SK-MEL-5 (cell line): ENCODE data around the gene PRR23C. TPM values are rescaled to one million over a fixed set of nuclear protein-coding genes. Genes with fewer than 3 reads are reported as not detected.

Source experiments
- DNase-seq: peaks from one replicate; pipeline ENCODE4 v3.0.0-alpha.2; 2016; ENCODE audit warnings: low read depth, low spot score
- in situ Hi-C: cut with HindIII; loops from 2 replicates; pipeline ENCODE4 v1.10.0; 2016; ENCODE audit warnings: low sequenced_read_pairs, high pct_unique_total_duplicates, low pct_unique_long_range_greater_than_20kb
- total RNA-seq: library from RNA; depleted of rRNA; stranded (reverse); fragments of >200 nt; shearing (Covaris generic); gene quantifications from 2 replicates; pipeline ENCODE4 v1.2.3, GENCODE V29; 2014; rRNA removed

Gene PRR23C
- total RNA-seq, 1 experiment from 2014 or later = not detected

GRCh38 chr3:139016430-139017048 lies 28.2 kb downstream of the PRR23C start:
- in situ Hi-C loops = no loop called here
- DNase-seq = peak; percentile 2

GRCh38 chr3:139006051-139006716 lies 38.5 kb downstream of the PRR23C start, which contains the start of gene PRR23A:
TSS of gene PRR23A (minus strand) at chr3:139006268. CDS start at chr3:139006268, 0 bp downstream.
- DNase-seq = no peak
- in situ Hi-C loops = no loop called here

- in situ Hi-C loops = no loop called here
These were observed 39.2 kb downstream of the PRR23C start for GRCh38 chr3:139005356-139005993.

GRCh38 chr3:138995706-138996105 lies 49.0 kb downstream of the PRR23C start:
- no peak for DNase-seq
- in situ Hi-C loops = no loop called here

More at GRCh38 chr3:139005356-139005993, 39.2 kb downstream of the PRR23C start:
- no peak for DNase-seq

Other genes with a start within 250 kb of the PRR23C start
- 33.6 and 36.6 TPM in 2 replicates for gene PIK3CB, start 210.0 kb downstream of the PRR23C start, total RNA-seq
- not detected in 2 replicates for gene FOXL2, start 97.8 kb downstream of the PRR23C start, total RNA-seq
- not detected in 2 replicates for gene FOXL2NB, start 97.7 kb downstream of the PRR23C start, total RNA-seq
- not detected in 2 replicates for gene PRR23A, start 38.6 kb downstream of the PRR23C start, total RNA-seq
- gene PRR23B, start 24.0 kb downstream of the PRR23C start, total RNA-seq = 0.05 TPM in 1 of 2 replicates, not detected in the other